Muscle of back (tissue), 13 donors: ENCODE data around the gene CLEC18B. TPM values are rescaled to one million over a fixed set of nuclear protein-coding genes. Genes with fewer than 3 reads are reported as not detected.
A peak's percentile ranks its signal among the peaks of the same experiment; 100 is the strongest.
"Not testable (repeated sequence)": the region's sequence is repeated elsewhere in the genome, so short reads cannot be mapped to it uniquely, and the experiment has no call there.

Experiments used
- DNase-seq, 3 donors: peaks; one replicate each; pipeline versions ENCODE4 v3.0.0 to v3.0.0-alpha.2; 2013
- long read RNA-seq, 9 donors: transcript quantifications; one replicate each; lab custom pipeline, GENCODE V29; 2026
- polyA plus RNA-seq, 10 donors: library from polyadenylated mRNA; unstranded; fragments of 120-200 nt; gene quantifications; one replicate each; pipeline ENCODE4 v1.2.1, GENCODE V29; 2013; ENCODE audit not compliant: insufficient read length in 10 of 10

Gene CLEC18B
- 1 to 10 TPM in 6 of 10 donors, under 1 TPM in 3, not detected in 1; 0.59 to 2.9 (median 1.6) TPM for polyA plus RNA-seq
- long read RNA-seq, donor 1 = 0 reads
- long read RNA-seq, donor 2 = 0 reads
- long read RNA-seq, donor 3 = 0 reads
- long read RNA-seq, donor 4 = 0 reads
- long read RNA-seq, donor 5 = 0 reads
- long read RNA-seq, donor 6 = 0 reads
- long read RNA-seq, donor 7 = 0 reads
- long read RNA-seq, donor 8 = 0 reads
- long read RNA-seq, donor 9 = 0 reads

DNA sequence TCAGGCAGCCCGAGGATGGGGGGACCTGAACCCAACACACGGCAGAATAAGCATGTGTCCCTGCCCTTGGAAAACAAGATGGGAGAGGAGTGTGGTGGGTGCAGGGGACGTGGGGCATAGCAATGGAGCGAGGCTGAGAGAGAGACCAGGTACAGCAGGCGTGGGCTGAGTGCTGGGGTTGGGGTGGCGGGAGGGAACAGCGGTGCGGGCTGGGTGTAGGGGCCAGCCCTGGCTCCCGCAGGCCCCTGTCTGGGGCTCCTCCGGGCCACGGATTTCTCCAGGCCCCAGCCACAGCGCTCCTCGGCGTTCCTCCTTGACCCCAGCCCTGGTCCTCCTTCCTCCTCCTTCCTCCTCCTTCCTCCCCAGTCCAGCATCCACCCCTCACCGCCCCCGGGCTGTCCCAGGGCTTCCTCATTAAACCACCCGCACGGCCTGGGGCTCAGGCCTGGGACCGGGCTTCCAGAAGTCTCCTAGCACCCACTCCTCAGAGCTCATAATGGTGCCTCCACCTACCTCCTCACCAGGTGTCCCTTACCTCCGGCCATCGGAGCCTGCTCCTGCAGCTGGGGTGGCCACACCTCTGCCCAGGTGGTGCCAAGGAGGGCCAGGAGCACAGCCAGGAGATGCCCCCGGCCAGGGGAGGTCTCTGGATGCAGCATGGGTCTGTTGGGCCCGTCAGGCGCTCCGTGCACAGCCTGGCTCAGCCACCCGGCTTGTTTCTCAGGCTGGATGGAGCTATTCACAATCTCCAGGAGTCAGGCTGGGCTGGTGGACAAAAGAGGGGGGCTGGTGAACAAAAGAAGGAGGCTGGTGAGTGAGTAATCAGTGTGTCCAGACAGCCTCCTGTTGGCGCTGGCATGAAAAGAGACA is at the start of gene CLEC18B:
Gene CLEC18B (minus strand): TSS at position 867 of the 870 bp plus-strand sequence. CDS start 208 bp downstream, at position 659.
- not testable (repeated sequence) for DNase-seq

DNA sequence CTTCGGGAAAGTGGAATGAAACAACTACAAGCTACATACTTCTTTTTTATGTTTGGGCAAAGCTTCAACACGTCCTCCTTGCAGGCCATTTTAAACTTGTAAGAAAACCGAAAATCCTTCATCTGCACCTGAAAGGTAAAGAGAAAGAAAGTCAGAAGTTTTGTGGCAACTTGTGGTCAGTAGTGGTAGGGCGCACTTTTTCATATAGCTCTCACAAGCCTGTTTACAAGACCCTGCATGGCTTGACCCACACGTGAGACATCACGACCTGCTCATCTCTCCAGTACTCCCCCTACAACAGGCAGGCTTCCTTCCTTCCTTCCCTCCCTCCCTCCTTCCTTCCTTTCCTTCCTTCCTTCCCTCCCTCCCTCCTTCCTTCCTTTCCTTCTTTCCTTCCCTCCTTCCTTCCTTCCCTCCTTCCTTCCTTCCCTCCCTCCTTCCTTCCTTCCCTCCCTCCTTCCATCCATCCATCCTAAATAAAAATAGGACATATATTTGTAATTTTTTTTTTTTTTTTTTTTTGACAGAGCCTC is 48.7 kb upstream of the CLEC18B start:
- DNase-seq = no peak

DNA sequence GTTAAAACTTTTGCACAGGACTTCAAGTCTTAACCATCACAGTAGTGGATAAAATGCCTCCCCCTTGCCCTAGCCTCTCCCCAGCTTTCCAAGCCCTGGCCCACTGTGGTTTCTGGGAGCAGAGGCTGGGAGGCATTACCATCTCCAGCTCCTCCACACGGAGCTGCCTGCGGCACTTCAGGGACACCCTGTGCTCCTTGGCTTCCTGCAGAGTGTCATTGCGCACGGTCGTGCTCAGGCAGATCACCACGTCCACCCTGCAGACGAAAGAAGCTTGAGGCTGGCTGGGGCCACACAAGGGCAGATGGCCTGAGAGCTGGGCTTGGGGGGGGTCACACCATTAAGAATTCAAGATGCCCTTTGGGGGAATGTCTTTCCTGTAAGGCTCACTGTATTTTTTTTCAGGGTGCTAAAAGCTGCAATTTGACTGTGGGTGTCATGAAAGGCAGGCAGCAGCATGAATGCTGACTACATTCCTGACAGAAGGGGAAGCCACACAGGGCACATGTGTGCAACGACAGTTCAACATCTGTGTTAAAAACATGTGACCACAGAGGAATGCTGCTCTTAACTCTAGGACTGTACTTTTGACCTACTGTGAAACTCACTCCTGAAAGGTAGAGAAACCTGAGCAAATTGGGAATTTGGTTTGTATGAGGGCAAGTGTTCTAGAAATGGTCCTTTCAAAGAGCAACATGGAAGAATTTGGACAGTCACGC is 47.7 kb upstream of the CLEC18B start:
- no peak for DNase-seq

DNA sequence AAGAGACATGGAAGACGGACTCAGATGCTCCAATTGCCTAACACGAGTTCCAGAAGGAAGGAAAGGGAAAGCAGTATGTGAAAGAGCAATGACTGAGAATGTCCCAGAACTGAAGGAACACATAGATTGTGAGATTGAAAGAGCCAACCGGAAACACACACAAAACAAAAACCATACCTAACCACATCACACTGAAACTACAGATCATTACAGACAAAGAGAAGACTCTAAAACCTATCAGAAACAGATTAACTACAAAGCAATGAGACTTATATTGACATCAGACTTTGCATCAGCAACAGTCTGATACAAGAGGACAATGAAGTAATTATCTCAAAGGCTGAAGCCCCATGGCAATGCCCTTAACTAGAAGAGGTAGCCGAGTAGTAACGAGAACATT is 45.6 kb upstream of the CLEC18B start:
- DNase-seq = no peak

DNA sequence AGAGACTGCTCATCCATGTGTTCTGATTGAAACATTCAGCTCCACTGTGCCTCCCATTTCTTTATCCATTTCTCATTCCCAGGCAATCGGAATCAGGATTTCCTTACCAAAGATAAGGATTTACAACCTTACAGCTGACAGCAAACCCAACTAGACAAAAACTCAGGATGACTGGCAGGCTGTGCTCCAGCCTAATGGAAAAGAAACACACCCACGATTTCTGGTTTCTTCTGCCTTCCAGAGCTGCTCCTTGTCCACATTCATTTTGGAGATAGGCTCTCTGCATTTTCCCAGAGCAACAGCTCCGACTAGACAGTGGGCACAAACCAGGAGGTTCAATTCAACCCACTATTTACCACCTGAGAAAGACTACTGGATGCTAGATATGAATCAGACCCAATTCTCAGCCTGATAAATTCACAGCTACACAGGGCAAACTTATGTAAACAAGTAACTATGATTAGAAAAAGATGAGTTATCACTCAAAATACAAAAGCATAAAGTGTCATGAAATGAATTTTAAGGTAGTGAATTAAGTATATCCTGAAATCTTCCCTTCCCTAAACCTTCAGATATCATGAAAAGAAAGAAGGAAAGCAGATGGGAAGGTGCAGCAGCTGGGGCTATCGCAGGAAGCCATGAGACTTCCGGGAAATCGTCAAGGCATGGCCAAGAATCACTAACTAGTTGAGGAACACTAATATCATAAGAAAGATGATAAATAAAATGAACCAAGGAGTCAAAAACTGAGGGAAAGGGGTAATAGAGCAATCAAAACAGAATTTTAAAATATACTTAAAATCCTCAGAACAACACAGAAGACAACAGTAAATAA is 44.8 kb upstream of the CLEC18B start:
- no peak for DNase-seq

DNA sequence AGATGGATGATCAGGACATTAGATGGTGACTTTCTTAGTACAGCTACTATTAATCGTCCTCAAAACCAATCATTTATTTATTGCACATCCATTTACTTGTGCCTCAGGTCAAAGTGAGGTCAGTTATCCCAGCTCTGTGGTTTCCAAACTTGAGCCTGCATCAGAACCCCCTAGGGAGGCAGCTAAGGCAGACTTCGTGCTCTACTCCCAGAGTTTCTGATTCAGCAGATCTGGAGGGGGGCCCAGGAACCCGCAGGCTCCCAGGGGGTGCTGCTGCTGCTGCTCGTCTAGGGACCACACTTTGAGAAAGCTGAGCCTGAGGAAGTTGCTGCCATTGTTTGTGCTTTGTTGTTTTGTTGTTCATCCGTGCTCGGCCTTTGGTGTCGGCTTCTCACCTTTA is 44.0 kb upstream of the CLEC18B start:
- DNase-seq = no peak

DNA sequence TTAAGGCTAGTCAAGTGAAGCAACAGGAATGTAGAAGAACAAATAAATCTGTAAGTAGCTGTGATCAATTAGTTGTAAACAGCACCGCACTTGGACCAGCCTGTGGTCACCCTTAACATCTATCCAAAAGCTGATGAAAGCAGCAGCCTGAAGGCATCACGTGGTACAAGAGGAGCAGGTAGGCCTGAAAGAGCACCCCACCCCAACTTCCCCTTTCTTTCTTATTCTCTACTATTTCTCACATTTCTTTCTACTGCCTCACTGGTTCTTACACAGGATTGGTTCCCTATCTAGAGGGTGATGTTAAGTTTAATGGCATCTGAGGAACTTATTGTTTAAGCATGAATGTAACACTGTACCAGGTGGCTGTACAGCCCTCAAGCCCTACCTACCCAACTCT is 42.6 kb upstream of the CLEC18B start:
- DNase-seq = no peak

DNA sequence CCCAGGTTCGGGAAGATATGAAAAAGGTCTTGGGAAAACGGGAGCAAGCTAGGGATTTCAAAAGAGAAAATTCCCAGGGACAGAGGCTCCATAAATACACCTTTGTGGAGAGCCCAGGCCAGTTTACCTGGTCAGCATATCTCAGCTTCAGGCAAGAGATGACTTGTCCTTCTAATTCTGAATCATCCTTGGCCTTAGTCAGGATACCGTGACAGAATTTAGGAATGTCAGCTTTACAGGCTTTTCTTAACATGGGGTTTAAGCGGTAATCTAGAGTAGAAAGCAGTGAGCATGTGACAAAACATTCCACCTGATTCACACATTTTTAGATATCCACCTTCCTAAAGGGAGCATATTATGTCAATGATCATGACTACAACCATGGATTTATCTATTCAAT is 41.1 kb upstream of the CLEC18B start:
- no peak for DNase-seq

DNA sequence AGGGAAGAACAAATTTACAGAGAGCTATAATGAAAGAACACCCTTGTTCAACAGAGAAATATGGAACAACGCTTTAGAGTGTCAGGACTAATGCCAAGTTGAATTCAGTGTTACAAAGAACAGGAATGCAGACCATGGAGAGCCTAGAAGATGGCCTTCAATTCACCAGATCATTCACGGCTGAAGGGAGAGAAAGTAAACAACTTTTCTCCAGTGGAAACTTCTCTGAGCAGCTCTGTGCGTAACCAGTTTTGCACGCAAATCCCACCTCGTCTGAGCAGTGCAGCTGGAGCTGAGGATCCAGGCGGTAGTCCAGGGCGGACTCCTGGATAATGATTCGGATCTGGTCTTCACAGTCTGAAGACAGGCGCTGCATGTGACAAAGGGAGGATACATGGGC is 40.5 kb upstream of the CLEC18B start:
- no peak for DNase-seq

DNA sequence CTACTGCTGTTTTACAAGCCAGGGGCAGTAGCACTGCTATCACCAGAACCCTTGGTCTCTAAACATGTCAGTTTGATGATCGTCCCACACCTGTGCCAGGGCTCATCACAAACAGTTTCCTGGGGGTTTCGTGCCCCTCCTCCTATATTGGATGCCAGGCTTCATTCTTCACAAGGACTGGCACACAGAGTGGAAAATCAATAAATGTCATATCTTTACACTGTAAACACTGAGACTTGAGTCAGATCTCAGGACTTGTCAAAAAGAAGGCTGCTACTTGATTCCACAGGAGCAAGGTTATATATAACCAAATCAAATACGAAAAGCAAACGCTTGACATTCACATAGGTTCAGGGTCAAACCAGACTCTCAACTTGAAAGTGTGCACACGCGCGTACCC is 39.3 kb upstream of the CLEC18B start:
- no peak for DNase-seq

DNA sequence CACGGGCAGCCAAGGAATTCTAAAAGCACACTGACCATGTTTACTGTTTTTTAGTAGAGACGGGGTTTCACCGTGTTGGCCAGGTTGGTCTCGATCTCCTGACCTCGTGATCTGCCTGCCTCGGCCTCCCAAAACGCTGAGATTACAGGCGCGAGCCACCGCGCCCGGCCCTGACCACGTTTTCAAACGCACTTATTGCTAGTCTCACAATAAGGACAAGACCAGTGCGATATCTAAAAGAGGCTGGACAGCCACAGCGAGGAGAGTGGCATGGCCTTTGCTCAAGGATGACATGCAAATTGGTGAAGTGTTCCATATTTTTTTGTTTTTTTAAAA is 35.0 kb upstream of the CLEC18B start:
- no peak for DNase-seq

DNA sequence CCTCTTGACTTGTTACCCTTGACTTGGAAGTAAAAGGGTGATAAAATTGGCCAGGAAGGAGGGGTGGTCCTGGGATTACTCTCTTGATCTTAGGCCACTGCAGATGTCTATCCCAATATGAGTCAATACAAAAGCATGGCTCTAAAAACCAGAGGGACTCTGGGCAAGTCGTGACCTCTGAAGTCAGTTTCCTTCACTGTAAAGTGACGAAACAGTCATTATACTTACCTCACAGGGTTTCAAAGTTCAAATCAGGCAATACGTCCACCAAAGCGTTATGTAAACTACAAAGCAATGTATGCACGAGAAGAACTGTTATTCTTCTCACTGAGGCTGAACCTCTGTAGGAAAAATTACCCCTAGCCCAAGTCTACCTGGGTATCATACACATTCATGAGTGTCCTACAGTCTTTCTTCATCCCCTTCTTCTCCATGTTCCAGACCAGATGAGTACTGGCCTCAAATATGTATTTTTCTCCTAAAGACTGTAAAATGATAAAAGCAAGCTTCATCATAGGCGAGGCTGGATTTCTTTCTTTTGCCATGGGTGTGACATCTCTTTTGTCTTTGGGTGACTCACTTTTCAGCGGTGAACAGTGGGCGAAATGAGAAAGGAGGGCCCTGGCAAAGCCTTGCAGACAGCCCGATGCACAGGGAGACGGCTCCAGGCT is 34.5 kb upstream of the CLEC18B start:
- no peak for DNase-seq

DNA sequence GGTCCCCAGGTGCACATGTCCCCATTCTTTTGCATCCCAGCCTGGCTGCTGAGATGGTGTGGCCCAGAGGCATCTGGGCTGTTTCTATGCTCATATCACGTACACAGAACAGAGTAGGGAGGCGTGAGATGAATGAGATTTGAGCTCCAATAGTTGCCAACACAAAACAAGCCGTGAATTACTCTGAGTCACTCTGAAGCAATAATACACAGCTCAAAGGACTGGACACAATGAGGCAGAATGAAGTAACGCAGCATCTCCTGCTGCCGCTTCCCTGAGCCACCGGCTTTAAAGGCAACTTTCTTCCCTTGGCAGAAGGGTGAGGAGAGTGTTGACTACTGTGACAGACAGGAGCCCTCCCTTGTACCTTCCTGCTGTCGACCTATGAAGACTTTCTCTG is 33.9 kb upstream of the CLEC18B start:
- DNase-seq = no peak

DNA sequence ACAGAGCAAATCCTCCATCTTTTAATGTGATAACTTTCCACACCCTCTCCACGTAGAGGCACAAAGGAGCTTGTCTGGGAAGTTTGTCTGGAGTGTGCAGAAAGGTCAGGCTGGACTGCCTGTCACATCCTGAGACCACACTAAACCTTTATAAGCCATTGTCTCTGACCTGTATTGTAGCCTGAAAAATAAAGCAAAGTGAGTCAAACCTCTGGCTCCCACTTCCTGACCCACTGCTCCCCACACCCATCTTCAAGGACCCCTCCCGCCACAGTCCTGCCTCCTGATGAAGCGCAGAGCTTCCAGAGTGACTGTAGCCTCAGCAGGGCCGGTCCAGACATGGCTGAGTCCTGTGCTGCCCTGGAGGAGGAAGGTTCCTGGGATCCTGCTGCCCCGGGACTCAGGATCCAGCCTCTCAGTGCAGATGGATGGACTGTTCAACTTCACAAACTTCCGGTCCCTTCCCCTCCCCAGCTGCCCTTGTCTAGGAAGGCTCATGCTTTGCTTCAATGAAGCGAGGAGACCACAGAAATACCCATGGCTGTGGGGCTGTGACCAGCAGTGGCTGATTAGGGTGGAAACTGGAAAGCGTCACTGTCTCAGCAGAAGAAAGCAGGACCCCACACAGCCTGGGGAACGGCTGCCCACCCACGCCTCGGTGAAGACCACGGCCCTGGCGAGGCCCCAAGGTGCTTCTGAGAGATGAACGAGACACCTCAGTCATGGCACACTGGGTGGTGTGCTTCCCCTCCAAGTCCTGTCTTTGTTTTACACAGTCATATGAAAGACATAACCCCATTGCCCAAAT is 30.9 kb upstream of the CLEC18B start:
- DNase-seq = no peak

DNA sequence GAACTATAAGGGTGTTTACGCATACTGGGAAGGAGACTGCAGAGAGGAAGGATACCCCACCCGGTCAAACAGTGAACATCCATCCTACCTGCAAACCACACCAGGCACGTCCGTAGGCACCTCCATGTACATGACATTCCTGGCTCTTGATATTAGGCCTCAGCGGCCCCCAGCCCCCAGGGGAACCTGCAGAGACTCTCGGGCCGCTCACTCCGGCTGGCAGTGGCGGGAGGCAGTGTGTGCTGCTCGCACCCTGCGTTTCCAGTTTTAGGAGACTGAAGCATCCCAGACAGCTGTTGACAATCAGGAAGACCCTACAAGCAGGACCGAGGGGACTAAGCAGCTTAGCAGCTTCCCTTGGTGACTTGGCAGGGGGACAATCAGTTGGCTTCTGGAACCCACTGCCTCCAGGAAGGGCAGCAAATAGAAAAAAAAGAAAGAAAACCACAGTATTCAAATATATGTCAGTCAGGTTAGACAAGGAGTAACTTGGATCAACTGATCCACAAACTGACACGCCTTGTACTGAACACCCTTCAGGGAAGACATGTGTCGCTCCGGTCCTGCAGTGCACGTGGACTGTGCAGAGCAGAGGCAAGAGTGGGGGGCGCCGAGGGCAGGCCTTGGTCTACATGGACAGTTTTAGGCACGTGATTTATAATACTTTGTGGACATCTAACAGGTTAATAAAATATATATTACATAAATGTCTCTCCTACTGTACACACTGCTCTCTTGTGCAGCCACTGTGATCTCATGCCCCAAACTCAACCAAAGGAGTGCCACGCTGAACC is 29.9 kb upstream of the CLEC18B start:
- no peak for DNase-seq

DNA sequence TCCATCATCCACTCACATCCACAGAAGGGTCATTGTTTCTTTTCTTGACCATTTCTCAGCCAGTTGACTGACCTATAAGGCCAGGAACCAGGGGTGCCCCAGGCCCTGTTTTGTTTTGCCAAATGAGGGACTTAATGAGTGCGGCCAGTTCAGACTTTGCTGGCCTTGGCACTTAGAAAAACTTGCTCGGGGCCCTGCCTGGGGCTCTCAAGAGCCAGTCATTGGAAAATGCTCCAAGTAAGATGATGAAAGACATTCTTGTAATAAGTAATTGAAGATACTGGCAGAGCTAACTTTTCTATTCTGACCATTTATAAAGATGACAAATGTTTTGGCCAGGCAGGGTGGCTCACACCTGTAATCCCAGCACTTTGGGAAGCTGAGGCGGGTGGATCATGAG is 29.0 kb upstream of the CLEC18B start:
- no peak for DNase-seq

DNA sequence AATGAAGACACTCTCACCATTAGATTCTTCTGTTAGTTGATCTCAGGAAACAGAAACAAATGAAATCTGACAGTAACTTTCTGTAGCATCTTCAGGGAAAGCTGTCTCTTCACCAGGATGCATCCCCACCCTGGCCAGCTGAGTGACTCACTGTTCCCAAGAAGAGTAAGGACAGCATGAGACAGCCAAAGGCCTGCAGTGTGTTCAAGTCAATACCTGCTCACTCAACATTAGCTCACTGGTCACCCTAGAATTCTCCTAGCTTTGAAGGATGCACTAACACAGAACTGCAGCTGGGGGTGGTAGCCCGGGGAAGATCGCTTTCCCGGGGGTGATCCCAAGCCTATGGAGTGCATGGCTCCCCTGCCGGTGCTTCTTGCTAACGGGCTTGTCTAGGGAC is 28.2 kb upstream of the CLEC18B start:
- DNase-seq = peak in 1 of 3 donors; percentile 23

DNA sequence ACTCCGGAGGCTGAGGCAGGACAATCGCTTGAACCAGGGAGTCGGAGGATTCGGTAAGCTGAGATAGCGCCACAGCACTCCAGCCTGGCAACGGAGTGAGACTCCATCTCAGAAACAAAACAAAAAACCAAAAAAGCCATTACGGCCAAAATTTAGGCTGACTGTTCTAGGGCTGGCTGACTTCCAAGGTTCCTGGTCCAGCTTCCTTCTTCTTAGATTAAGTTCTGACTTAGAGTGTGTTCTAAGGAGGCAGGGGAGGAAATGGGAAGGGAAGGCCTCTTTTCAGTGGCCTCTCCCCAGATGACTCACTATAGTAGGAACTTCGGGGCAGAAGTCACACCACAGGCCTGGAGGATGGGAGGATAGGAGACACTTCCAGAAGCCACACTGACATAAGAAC is 27.7 kb upstream of the CLEC18B start:
- DNase-seq = peak; percentile 25 to 74 (median 27)

DNA sequence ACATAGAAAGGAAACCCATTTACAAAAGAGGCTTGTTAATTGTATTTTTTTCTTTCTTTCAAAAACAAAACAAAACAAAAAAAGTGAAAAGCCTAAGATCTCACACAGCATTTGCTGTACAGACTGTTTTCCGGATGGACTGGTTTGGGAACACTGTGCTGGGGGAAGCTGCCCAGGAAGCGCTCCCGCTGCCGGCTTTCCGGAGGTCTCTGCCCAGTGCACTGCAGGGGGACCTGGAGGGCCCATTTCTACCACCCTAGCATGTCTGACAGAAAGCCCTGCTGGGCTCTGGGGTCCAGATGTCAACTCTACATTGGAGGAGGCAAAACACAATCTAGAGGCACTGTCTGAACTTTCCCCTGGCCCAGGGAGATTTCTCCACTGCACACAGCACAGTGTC is 26.3 kb upstream of the CLEC18B start:
- DNase-seq = no peak
